ACHN (cell line): ENCODE measurements around the gene SLC9A1.

Experiments used
- DNase-seq: peaks from one replicate; pipeline ENCODE4 v3.0.0-alpha.2; 2015
- in situ Hi-C: cut with HindIII; loops from 2 replicates; pipeline ENCODE4 v1.10.0; 2017; ENCODE audit warnings: low sequenced_read_pairs, low pct_ligation_motif_present, low pct_unique_long_range_greater_than_20kb

The SLC9A1 gene

GRCh38 chr1:27097484-27097917 lies 57.4 kb downstream of the SLC9A1 start:
- in situ Hi-C loops: no loop called here

DNA sequence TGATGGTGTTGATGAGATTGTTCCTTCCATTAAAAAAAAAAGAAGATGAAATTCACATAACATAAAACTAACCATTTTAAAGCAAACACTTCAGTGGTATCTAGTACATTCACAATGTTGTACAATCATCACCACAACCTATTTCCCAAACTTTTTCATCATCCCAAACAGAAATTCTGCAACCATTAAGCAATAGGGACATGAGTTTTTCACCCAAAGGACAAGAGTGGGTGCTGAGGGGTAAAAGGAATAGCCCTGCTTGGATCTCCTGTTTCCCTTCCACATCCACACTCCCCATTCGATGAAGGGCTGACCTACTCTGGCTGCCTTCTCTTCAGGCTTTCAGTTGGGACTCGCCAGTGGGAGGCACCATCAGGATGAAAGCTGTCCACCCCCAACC lies 59.3 kb downstream of the SLC9A1 start:
- DNase-seq: no peak
- in situ Hi-C loops: no loop called here

More at GRCh38 chr1:27097484-27097917, 57.4 kb downstream of the SLC9A1 start:
- peak; percentile 61 for DNase-seq

DNA sequence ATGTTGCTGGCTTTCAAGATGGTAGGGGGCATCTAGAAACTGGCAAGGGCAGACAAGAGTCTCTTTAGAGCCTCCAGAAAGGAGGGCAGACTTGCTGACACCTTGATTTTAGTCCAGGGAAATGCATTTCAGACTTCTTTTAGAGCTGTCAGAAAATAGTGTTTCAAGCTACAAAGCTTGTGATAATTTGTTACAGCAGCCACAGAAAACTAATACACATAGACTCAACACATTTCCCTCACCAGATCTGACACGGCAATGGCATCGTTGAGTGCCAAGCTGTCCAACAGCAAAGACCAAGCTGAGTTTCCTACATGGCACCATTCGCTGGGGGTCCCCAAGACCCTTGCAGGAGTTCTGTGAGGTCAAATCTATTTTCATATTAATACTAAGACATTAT lies 62.0 kb downstream of the SLC9A1 start:
- in situ Hi-C loops: no loop called here
- DNase-seq: no peak

DNA sequence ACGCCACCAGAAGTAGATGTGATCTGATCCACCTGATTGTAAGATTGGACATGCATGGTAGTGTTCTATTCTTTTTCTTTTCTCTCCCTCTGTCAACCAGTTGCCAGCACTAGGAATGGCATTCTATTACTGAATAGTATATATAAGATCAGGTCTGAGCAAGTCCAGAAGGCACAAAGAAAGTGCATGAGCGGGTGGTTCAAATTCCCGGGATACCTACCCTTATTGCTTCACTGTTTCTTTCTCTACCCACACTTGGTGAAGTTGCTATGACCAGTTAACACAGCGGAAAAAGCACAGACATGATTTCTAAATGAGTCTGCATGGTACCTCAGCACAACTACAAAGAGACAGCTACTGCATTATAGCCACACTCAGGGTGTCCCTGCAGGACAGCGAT lies 64.0 kb downstream of the SLC9A1 start:
- in situ Hi-C loops: no loop called here
- no peak for DNase-seq

- no peak for DNase-seq
- in situ Hi-C loops: no loop called here
Measured at GRCh38 chr1:27087371-27088220, 67.3 kb downstream of the SLC9A1 start.

DNA sequence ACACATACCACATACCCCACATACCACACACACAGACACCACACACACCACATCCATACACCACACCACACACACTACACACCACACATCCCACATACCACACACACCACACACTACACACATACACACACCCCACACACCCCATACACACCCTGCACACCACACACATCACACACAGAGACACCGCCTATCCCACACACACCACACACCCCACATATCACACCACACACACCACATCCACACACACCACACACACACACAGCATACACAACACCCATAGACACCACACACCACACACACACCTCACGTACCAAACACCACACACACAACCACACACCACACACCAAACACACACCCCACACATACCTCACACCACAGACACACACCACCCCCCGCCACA lies 68.3 kb downstream of the SLC9A1 start:
- in situ Hi-C loops: no loop called here
- no peak for DNase-seq

GRCh38 chr1:27086026-27086425 lies 68.9 kb downstream of the SLC9A1 start:
- in situ Hi-C loops: no loop called here
- no peak for DNase-seq

- DNase-seq: no peak
- in situ Hi-C loops: no loop called here
Measured at GRCh38 chr1:27084107-27084506, 70.8 kb downstream of the SLC9A1 start.

- no peak for DNase-seq
- in situ Hi-C loops: no loop called here
Measured at GRCh38 chr1:27077968-27078367, 77.0 kb downstream of the SLC9A1 start.

DNA sequence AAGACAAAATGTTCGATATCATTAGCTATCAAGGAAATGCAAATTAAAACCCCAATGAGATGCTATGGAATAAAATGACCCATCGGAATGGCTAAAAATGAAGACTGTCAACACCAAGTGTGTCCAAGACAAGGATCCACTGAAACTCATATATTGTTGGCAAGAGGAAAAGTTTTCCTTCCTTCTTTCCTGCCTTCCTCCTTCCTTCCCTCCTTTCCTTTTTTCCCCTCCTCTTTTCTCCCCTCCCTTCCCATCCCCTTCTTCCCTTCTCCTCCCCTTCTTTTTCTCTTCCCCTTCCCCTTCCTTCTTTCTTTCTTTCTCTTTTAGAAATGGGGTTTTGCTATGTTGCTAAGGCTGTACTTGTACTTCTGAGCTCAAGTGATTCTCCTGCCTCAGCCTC lies 78.1 kb downstream of the SLC9A1 start:
- no peak for DNase-seq

GRCh38 chr1:27074175-27074780 lies 80.6 kb downstream of the SLC9A1 start:
- peak; percentile 10 for DNase-seq
- in situ Hi-C loops: no loop called here

More for the DNA sequence above, 78.1 kb downstream of the SLC9A1 start:
- in situ Hi-C loops: no loop called here

GRCh38 chr1:27071049-27071416 lies 83.9 kb downstream of the SLC9A1 start:
- in situ Hi-C loops: no loop called here
- no peak for DNase-seq

DNA sequence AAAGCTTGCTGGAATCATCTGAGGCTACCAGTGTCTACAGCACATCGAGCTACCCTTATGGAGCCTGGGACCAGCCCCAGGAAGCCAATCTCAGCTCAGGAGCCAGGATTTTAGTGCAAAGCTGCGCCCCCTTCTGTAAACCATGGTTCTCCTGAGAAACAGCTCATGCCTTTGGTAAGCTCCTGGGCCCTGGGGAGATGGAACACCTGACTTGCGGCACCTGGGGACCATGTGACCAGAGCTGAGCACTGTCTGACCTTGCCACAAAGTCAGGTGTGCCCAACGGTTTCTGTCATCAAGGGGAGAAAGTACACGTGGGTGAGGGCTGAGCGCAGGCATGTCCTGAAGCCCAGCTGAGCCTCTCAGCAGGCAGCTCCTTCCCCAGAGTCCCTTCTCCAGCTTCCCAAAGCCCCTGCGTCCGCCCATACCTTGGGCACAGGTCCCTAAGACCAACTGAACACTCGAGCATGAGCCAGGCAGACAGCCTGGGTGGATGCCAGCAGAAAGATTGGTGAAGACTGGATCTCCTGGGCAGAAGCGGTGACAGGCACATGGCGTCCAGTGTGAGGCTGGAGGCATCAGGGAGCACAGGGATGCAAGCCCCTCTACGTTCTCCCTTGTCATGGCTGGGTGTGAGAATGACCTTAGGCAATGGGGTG lies 84.4 kb downstream of the SLC9A1 start:
- no peak for DNase-seq
- in situ Hi-C loops: no loop called here

- in situ Hi-C loops: no loop called here
Measured at GRCh38 chr1:27068922-27069321, 86.0 kb downstream of the SLC9A1 start.

GRCh38 chr1:27065999-27066630 lies 88.8 kb downstream of the SLC9A1 start:
- in situ Hi-C loops: no loop called here
- DNase-seq: no peak

More at GRCh38 chr1:27068922-27069321, 86.0 kb downstream of the SLC9A1 start:
- no peak for DNase-seq

DNA sequence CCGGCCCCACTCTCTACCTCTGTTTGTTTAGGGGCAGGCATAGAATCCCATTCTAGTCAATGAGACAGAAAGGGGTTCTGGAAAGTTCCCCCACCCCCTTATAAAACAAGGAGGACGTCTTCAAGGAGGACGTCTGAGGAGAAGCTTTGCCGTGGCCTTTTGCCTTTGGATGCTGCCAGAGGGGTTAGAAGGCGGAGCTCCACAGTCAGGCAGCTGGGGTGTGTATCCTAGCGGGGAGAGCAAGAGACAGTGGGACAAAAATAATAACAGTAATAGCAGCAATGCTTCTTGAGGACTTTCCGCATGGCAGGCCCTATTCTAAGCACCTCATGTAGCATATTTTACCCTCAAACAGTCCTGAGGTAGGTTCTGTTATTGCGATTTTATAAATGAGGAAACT lies 94.0 kb downstream of the SLC9A1 start:
- DNase-seq: no peak
- in situ Hi-C loops: no loop called here

GRCh38 chr1:27058966-27059669 lies 95.8 kb downstream of the SLC9A1 start:
- in situ Hi-C loops: no loop called here
- DNase-seq: no peak

DNA sequence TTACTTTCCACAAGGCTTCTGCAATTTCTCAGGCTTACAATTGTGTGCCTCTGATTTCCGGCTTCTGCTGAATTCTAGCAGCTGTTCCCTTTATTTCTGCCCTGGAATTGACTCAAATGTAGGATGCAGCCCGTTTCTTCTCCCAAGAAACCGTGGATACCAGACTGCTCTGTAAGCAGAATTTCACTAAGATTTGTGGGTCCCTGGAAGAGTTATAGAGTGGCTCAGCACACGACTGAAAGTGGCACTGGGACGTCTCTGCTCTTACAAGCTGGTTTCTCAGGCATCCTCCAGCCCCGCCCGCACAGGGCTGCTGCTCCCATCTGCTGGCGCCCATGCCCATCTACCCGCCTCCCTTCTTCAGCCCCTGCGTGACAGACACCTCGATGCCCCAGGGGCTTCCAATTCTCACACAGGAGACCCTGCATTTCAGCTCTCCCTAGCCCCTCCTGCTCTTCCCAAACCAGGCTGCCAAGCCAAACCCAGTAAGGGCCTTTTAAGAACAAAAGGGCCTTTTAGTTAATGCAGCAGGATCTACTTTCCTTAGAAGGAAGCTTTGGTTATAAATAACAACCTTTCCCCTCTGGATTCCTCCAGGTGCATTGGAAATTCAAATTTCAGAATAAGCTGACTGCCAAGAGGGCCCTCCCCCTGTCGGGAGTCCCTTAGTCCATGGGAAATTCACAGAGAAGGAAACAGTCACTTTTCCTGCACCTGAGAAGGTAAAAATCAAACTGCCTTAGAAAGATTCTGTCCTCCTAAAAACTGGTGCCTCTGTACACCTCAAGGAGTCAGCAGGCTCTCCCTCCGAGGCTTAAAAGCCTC lies 96.9 kb downstream of the SLC9A1 start:
- in situ Hi-C loops: no loop called here
- no peak for DNase-seq
